ENCODE measurements around the gene EIF2A. TPM values are rescaled to one million over a fixed set of nuclear protein-coding genes. Genes with fewer than 3 reads are reported as not detected.

Gene EIF2A
- total RNA-seq, 4 donors from 2014 or later, result 83.1 to 201 (median 109) TPM

DNA sequence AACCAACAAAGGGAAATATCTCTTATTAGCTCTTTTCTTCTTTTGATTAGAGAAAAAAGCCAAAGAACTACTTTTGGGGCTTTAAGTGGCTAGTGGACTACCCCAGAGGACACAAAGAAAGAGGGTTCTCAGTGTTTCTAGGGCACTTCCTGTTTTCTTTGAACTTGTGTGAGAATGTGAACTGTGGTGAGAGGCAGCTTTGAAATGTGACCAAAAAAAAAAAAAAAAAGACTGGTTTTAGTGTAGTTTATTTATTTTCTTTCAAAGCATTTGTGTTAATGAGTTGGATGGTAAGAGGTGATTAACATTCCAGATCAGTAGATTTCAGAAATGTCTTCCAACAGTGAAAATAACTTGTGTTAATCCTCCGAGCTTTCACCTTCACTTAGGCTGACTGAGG lies 88.9 kb downstream of the EIF2A start:
- no peaks in the 10 kb centered on the region for H3K4me1 ChIP-seq
- H3K27ac ChIP-seq, result peak overlapping the region in 2 of 4 donors; percentile 43 to 58
- DNase-seq, result no peak
- H3K36me3 ChIP-seq, result peaks cover 0 to 11% (median 0%) of the 10 kb centered on the region in 3 donors
- TF ChIP-seq, protein P1, sequence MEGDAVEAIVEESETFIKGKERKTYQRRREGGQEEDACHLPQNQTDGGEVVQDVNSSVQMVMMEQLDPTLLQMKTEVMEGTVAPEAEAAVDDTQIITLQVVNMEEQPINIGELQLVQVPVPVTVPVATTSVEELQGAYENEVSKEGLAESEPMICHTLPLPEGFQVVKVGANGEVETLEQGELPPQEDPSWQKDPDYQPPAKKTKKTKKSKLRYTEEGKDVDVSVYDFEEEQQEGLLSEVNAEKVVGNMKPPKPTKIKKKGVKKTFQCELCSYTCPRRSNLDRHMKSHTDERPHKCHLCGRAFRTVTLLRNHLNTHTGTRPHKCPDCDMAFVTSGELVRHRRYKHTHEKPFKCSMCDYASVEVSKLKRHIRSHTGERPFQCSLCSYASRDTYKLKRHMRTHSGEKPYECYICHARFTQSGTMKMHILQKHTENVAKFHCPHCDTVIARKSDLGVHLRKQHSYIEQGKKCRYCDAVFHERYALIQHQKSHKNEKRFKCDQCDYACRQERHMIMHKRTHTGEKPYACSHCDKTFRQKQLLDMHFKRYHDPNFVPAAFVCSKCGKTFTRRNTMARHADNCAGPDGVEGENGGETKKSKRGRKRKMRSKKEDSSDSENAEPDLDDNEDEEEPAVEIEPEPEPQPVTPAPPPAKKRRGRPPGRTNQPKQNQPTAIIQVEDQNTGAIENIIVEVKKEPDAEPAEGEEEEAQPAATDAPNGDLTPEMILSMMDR (IDR thresholded peaks at IDR 0.05), result no peak
- TF ChIP-seq POLR2A (IDR thresholded peaks at IDR 0.05), result no peak
- H3K9me3 ChIP-seq, result no peaks in the 10 kb centered on the region
- H3K4me3 ChIP-seq, result no peak overlapping the region
- H3K27me3 ChIP-seq, result no peaks in the 10 kb centered on the region

Other genes starting within 250 kb of the EIF2A start
- gene TSC22D2, start 138.5 kb upstream of the EIF2A start, total RNA-seq, result 10 to 100 TPM; 19.0 to 35.2 (median 22.2) TPM
- gene SERP1, start 291 bp upstream of the EIF2A start, total RNA-seq, result 100 to 1,000 TPM; 102 to 136 (median 119) TPM
- 10 to 100 TPM; 30.5 to 97.6 (median 75.4) TPM for gene SELENOT, start 56.5 kb downstream of the EIF2A start, total RNA-seq
- gene ERICH6, start 157.1 kb downstream of the EIF2A start, total RNA-seq, result not detected
- 10 to 100 TPM; 21.4 to 42.6 (median 32.9) TPM for gene SIAH2, start 216.4 kb downstream of the EIF2A start, total RNA-seq